A673 (cell line): ENCODE data around the gene TECTA. TPM values are rescaled to one million over a fixed set of nuclear protein-coding genes. Genes with fewer than 3 reads are reported as not detected.

ENCODE experiments used
- BruUV-seq: library from RNA; stranded (reverse); fragments of 400-500 nt; replicated peaks from 2 replicates; lab custom pipeline; 2021; lab: Mats Ljungman, UMichigan
- CTCF ChIA-PET: fragments of 300-600 bp; sonication (Branson Sonifier 250); formaldehyde crosslinking; loops from one replicate; lab custom pipeline; 2022; ENCODE audit warnings: antibody characterized with exemption; lab: Charles Lee
- POLR2A ChIA-PET: fragments of 300-600 bp; sonication (Branson Sonifier 250); formaldehyde crosslinking; loops from one replicate; lab custom pipeline; 2022; ENCODE audit warnings: antibody characterized with exemption; ENCODE audit not compliant: low non-redundant PET; lab: Charles Lee
- DNase-seq: peaks from one replicate; pipeline ENCODE4 v3.0.0-alpha.2; 2015; ENCODE audit warnings: low spot score
- H3K27ac ChIP-seq: fragments of 200-600 bp; sonication (generic); 2 replicates; pipeline ENCODE4 v1.5.1; 2016; ENCODE audit warnings: mixed run types, low read depth, mild to moderate bottlenecking, mixed read lengths, antibody characterized with exemption, low read length; ENCODE audit not compliant: poor library complexity, severe bottlenecking
- H3K27me3 ChIP-seq: fragments of 200-600 bp; sonication (generic); replicated peaks from 2 replicates; pipeline ENCODE4 v1.6.1; 2017; ENCODE audit warnings: mixed run types, low read depth, mild to moderate bottlenecking, mixed read lengths, antibody characterized with exemption, low read length; ENCODE audit not compliant: insufficient read depth, poor library complexity
- H3K36me3 ChIP-seq: fragments of 200-600 bp; sonication (generic); 2 replicates; pipeline ENCODE4 v1.6.1; 2016; ENCODE audit warnings: mixed run types, mild to moderate bottlenecking, mixed read lengths, antibody characterized with exemption, low read length; ENCODE audit not compliant: insufficient read depth, poor library complexity, severe bottlenecking
- H3K4me1 ChIP-seq: fragments of 200-600 bp; sonication (generic); 2 replicates; pipeline ENCODE4 v1.6.1; 2017; ENCODE audit warnings: mixed run types, mild to moderate bottlenecking, mixed read lengths, antibody characterized with exemption, low read length; ENCODE audit not compliant: insufficient read depth, poor library complexity, severe bottlenecking
- H3K4me3 ChIP-seq: fragments of 200-600 bp; sonication (generic); 2 replicates; pipeline ENCODE4 v1.5.1; 2016; ENCODE audit warnings: low read depth, mixed run types, mild to moderate bottlenecking, mixed read lengths, low read length; ENCODE audit not compliant: poor library complexity, severe bottlenecking
- H3K9me3 ChIP-seq: fragments of 200-600 bp; sonication (generic); 2 replicates; pipeline ENCODE4 v1.6.1; 2016; ENCODE audit warnings: mixed run types, low read depth, mild to moderate bottlenecking, mixed read lengths, antibody characterized with exemption, low read length; ENCODE audit not compliant: poor library complexity, severe bottlenecking
- EZH2 ChIP-seq: fragments of 200-600 bp; sonication (generic); IDR thresholded peaks from 2 replicates; pipeline ENCODE4 v1.6.1; 2017; ENCODE audit warnings: borderline replicate concordance, low read depth, mild to moderate bottlenecking, mixed read lengths, antibody characterized with exemption, low read length; ENCODE audit not compliant: poor library complexity, severe bottlenecking
- intact Hi-C: fragments of 100-400 bp; cut with micrococcal nuclease; formaldehyde crosslinking; loops from one replicate; pipeline ENCODE4 v1.10.0; 2022; ENCODE audit not compliant: unreplicated experiment
- total RNA-seq: library from RNA; stranded (reverse); gene quantifications from 2 replicates; pipeline ENCODE4 v1.2.3, GENCODE V29; 2021
- TF ChIP-seq, protein P1 (sequence below): fragments of 300-800, 200-600 bp; sonication (generic); conservative IDR thresholded peaks from 2 replicates; pipeline ENCODE4 v1.5.1; 2017; ENCODE audit warnings: low read depth, mild to moderate bottlenecking, antibody characterized with exemption, low read length, moderate library complexity, mixed read lengths

Gene TECTA
- total RNA-seq, 1 experiment from 2014 or later: 0.19 TPM

DNA sequence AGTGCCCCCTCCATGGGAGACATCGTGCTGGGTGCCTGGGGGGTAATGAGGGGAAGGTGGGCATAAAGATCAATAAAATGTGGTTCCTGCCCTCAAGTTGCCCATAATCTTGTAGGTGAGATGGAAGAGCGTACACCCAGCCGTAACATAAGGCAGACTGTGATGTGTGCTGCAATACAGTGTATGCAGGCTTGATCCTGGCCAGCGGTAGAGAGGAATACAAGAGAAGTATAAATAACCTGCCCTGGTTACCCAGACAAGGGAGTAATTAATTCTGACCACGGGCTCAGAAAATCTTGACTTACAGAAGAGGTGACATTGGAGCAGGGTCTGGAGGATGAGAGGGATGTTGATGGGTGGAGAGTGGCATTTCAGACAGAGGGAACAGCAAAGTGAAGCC, 43.7 kb downstream of the TECTA start:
- TF ChIP-seq EZH2: no peak
- TF ChIP-seq, protein P1, sequence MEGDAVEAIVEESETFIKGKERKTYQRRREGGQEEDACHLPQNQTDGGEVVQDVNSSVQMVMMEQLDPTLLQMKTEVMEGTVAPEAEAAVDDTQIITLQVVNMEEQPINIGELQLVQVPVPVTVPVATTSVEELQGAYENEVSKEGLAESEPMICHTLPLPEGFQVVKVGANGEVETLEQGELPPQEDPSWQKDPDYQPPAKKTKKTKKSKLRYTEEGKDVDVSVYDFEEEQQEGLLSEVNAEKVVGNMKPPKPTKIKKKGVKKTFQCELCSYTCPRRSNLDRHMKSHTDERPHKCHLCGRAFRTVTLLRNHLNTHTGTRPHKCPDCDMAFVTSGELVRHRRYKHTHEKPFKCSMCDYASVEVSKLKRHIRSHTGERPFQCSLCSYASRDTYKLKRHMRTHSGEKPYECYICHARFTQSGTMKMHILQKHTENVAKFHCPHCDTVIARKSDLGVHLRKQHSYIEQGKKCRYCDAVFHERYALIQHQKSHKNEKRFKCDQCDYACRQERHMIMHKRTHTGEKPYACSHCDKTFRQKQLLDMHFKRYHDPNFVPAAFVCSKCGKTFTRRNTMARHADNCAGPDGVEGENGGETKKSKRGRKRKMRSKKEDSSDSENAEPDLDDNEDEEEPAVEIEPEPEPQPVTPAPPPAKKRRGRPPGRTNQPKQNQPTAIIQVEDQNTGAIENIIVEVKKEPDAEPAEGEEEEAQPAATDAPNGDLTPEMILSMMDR: no peak
- H3K36me3 ChIP-seq: no peaks in the 10 kb centered on the region
- no TSS peak for BruUV-seq
- H3K9me3 ChIP-seq: no peaks in the 10 kb centered on the region
- no peaks in the 10 kb centered on the region for H3K4me1 ChIP-seq
- intact Hi-C loops: no loop called here
- ChIA-PET POLR2A (no interaction called here), CTCF (no interaction called here)
- H3K27me3 ChIP-seq: peaks cover 4% of the 10 kb centered on the region
- H3K27ac ChIP-seq: no peak overlapping the region
- DNase-seq: no peak
- H3K4me3 ChIP-seq: no peak overlapping the region

DNA sequence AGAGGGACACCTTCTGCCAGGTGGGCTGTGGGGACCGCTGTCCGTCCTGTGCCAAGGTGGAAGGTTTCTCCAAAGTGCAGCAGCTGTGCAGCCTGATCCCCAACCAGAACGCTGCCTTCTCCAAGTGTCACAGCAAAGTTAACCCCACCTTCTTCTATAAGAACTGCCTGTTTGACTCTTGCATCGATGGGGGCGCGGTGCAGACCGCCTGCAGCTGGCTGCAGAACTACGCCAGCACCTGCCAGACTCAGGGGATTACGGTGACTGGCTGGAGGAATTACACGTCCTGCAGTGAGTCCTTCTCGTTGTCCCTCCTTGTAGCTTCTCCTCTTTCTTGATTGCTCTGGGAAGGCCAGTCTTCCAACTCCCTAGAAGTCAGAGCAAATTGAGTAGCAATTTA, 44.8 kb downstream of the TECTA start:
- Histone ChIP-seq H3K4me3 (no peak overlapping the region), H3K9me3 (no peaks in the 10 kb centered on the region), H3K36me3 (no peaks in the 10 kb centered on the region), H3K4me1 (no peaks in the 10 kb centered on the region), H3K27me3 (no peaks in the 10 kb centered on the region), H3K27ac (no peak overlapping the region)
- CTCF ChIA-PET: no interaction called here
- POLR2A ChIA-PET: no interaction called here
- no peak for DNase-seq
- TF ChIP-seq EZH2: no peak
- TF ChIP-seq, protein P1: no peak
- no TSS peak for BruUV-seq
- intact Hi-C loops: no loop called here

GRCh38 chr11:121149116-121149515, 48.1 kb downstream of the TECTA start:
- intact Hi-C loops: no loop called here
- H3K4me1 ChIP-seq: no peaks in the 10 kb centered on the region
- BruUV-seq: no TSS peak
- no peaks in the 10 kb centered on the region for H3K9me3 ChIP-seq
- POLR2A ChIA-PET: no interaction called here
- H3K36me3 ChIP-seq: no peaks in the 10 kb centered on the region
- DNase-seq: no peak
- TF ChIP-seq, protein P1: no peak
- TF ChIP-seq EZH2: no peak
- no peak overlapping the region for H3K27ac ChIP-seq
- H3K27me3 ChIP-seq: peaks cover 4% of the 10 kb centered on the region
- CTCF ChIA-PET: no interaction called here
- H3K4me3 ChIP-seq: no peak overlapping the region
